SK-N-SH (cell line): ENCODE results near the gene AMIGO1. TPM values are rescaled to one million over a fixed set of nuclear protein-coding genes. Genes with fewer than 3 reads are reported as not detected.

Source experiments
- CTCF ChIA-PET: fragments of 300-600, 350-600 bp; formaldehyde crosslinking; extraction: SDS; loops from one replicate; lab custom pipeline; 2021; lab: Yijun Ruan, JAX
- POLR2A ChIA-PET: fragments of 350-600 bp; sonication (Branson Sonifier 250); formaldehyde crosslinking; extraction: SDS; loops from one replicate; lab custom pipeline; 2020; ENCODE audit warnings: antibody characterized with exemption, inconsistent platforms; lab: Yijun Ruan, JAX
- DNase-seq: peaks from one replicate; pipeline ENCODE4 v3.0.0; 2012
- H2AFZ ChIP-seq: fragments of 200-600 bp; sonication (generic); 2 replicates; pipeline ENCODE4 v1.8.1; 2016; ENCODE audit warnings: antibody characterized with exemption, mild to moderate bottlenecking, low read depth
- H3F3A ChIP-seq: fragments of 200-600 bp; sonication (generic); replicated peaks from 2 replicates; pipeline ENCODE3; 2016; ENCODE audit warnings: antibody characterized with exemption, mild to moderate bottlenecking; ENCODE audit not compliant: insufficient read depth
- H3K27ac ChIP-seq, 2 experiments: fragments of 200-500 bp in 1 of 2; fragments of 200-600 bp in 1 of 2; sonication (Bioruptor generic) in 1 of 2; sonication (generic), shearing (Covaris generic) in 1 of 2; 2 replicates each; pipeline versions ENCODE4 v1.5.1 to v1.6.1; 2014 to 2016; ENCODE audit warnings: low read depth in 2 of 2, inconsistent platforms in 1 of 2, low read length in 1 of 2, mild to moderate bottlenecking in 1 of 2, mixed read lengths in 1 of 2
- H3K27me3 ChIP-seq: fragments of 200-600 bp; sonication (generic), shearing (Covaris generic); 2 replicates; pipeline ENCODE4 v1.6.1; 2016; ENCODE audit warnings: mixed run types; ENCODE audit not compliant: insufficient read depth
- H3K36me3 ChIP-seq, 2 experiments: fragments of 200-500 bp in 1 of 2; fragments of 200-600 bp in 1 of 2; sonication (Bioruptor generic) in 1 of 2; sonication (generic) in 1 of 2; replicated peaks in 1 of 2; 2 replicates each; pipeline versions ENCODE3 to v1.5.1; 2014 to 2016; ENCODE audit warnings: low read length in 1 of 2, mild to moderate bottlenecking in 1 of 2; ENCODE audit not compliant: insufficient read depth in 2 of 2, control insufficient read depth in 1 of 2
- H3K4me1 ChIP-seq, 2 experiments: fragments of 200-500 bp in 1 of 2; fragments of 200-600 bp in 1 of 2; sonication (Bioruptor generic) in 1 of 2; sonication (generic), shearing (Covaris generic) in 1 of 2; 2 replicates each; pipeline versions ENCODE4 v1.5.1 to v1.6.1; 2014 to 2016; ENCODE audit warnings: low read depth in 1 of 2, low read length in 1 of 2, mixed run types in 1 of 2; ENCODE audit not compliant: insufficient read depth in 2 of 2, control insufficient read depth in 1 of 2
- H3K4me2 ChIP-seq: fragments of 200-600 bp; sonication (generic), shearing (Covaris generic); 2 replicates; pipeline ENCODE4 v1.6.1; 2017; ENCODE audit warnings: mixed run types
- H3K4me3 ChIP-seq, 2 experiments: fragments of 200-500 bp in 1 of 2; fragments of 200-600 bp in 1 of 2; sonication (Bioruptor generic) in 1 of 2; sonication (generic), shearing (Covaris generic) in 1 of 2; 2 replicates each; pipeline versions ENCODE4 v1.5.1 to v1.8.1; 2014 to 2016; ENCODE audit warnings: low read depth in 2 of 2, inconsistent platforms in 1 of 2, low read length in 1 of 2, mild to moderate bottlenecking in 1 of 2, mixed read lengths in 1 of 2, moderate library complexity in 1 of 2
- H3K79me2 ChIP-seq: fragments of 200-600 bp; sonication (generic); 2 replicates; pipeline ENCODE4 v1.8.1; 2017; ENCODE audit warnings: mild to moderate bottlenecking; ENCODE audit not compliant: insufficient read depth
- H3K9ac ChIP-seq: fragments of 200-600 bp; sonication (generic); 2 replicates; pipeline ENCODE4 v1.6.1; 2017; ENCODE audit warnings: mixed run types
- H3K9me2 ChIP-seq: fragments of 200-600 bp; sonication (generic); 2 replicates; pipeline ENCODE4 v1.6.1; 2017; ENCODE audit warnings: mixed run types
- H3K9me3 ChIP-seq: fragments of 200-600 bp; sonication (generic); 2 replicates; pipeline ENCODE4 v1.6.1; 2017; ENCODE audit warnings: mixed run types, mild to moderate bottlenecking, moderate library complexity
- H4K20me1 ChIP-seq: fragments of 200-600 bp; sonication (generic); 2 replicates; pipeline ENCODE4 v1.6.1; 2017; ENCODE audit warnings: mild to moderate bottlenecking, mixed run types; ENCODE audit not compliant: insufficient read depth
- EZH2phosphoT487 ChIP-seq: fragments of 200-600 bp; sonication (generic); IDR thresholded peaks from 2 replicates; pipeline ENCODE4 v1.6.1; 2017; ENCODE audit warnings: low read depth, mixed run types, mild to moderate bottlenecking, antibody characterized with exemption, moderate library complexity, borderline replicate concordance
- JUND ChIP-seq: IDR thresholded peaks from 2 replicates; pipeline ENCODE4 v1.4.0; 2012
- MXI1 ChIP-seq: IDR thresholded peaks from 2 replicates; pipeline ENCODE4 v1.6.1; 2012; ENCODE audit warnings: mild to moderate bottlenecking, low read depth, low read length, improper control_type of control experiment
- POLR2AphosphoS5 ChIP-seq: IDR thresholded peaks from 2 replicates; pipeline ENCODE4 v1.6.1; 2012; ENCODE audit warnings: low read depth, low read length
- RFX5 ChIP-seq: IDR thresholded peaks from 2 replicates; pipeline ENCODE4 v1.6.1; 2012; ENCODE audit warnings: mild to moderate bottlenecking, improper control_type of control experiment, low read length
- SIN3A ChIP-seq: IDR thresholded peaks from 2 replicates; pipeline ENCODE4 v1.6.1; 2012; ENCODE audit warnings: low read depth, mild to moderate bottlenecking, low read length, moderate library complexity, borderline replicate concordance
- TEAD4 ChIP-seq: IDR thresholded peaks from 2 replicates; pipeline ENCODE4 v1.4.0; 2012; ENCODE audit warnings: mild to moderate bottlenecking, borderline replicate concordance; ENCODE audit not compliant: insufficient read depth
- USF2 ChIP-seq: fragments of 150-350 bp; IDR thresholded peaks from 2 replicates; pipeline ENCODE4 v1.6.1; 2017; ENCODE audit warnings: antibody characterized with exemption, low read length, low read depth, borderline replicate concordance
- WGBS: methylation state at CpG from one replicate; pipeline ENCODE4 v1.1.6; 2017; ENCODE audit warnings: low lambda C conversion rate; 5-methylcytosine and 5-hydroxymethylcytosine counted together
- polyA plus RNA-seq, 3 experiments: library from polyadenylated mRNA; depleted of rRNA; stranded (reverse); fragments of >200 nt; gene quantifications; 2 replicates each; pipeline ENCODE4 v1.2.3, GENCODE V29; 2012
- TF ChIP-seq, protein P1 (sequence below): IDR thresholded peaks from 2 replicates; pipeline ENCODE4 v1.4.0; 2012; ENCODE audit warnings: low read depth, borderline replicate concordance
- TF ChIP-seq, protein P2 (sequence below): fragments of 200-600 bp; sonication (generic); IDR thresholded peaks from 2 replicates; pipeline ENCODE4 v1.6.1; 2017; ENCODE audit warnings: antibody characterized with exemption, mild to moderate bottlenecking, moderate library complexity

AMIGO1 gene
- polyA plus RNA-seq, 1 of the 3 experiments (the other 2 are of a cell fraction) = 0.95 TPM

- TF ChIP-seq USF2 (no peak), TEAD4 (no peak), RFX5 (no peak)
- TF ChIP-seq, protein P1, sequence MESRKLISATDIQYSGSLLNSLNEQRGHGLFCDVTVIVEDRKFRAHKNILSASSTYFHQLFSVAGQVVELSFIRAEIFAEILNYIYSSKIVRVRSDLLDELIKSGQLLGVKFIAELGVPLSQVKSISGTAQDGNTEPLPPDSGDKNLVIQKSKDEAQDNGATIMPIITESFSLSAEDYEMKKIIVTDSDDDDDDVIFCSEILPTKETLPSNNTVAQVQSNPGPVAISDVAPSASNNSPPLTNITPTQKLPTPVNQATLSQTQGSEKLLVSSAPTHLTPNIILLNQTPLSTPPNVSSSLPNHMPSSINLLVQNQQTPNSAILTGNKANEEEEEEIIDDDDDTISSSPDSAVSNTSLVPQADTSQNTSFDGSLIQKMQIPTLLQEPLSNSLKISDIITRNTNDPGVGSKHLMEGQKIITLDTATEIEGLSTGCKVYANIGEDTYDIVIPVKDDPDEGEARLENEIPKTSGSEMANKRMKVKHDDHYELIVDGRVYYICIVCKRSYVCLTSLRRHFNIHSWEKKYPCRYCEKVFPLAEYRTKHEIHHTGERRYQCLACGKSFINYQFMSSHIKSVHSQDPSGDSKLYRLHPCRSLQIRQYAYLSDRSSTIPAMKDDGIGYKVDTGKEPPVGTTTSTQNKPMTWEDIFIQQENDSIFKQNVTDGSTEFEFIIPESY = no peak
Observed at GRCh38 chr1:109483672-109484518, 25.6 kb downstream of the AMIGO1 start, which contains the start of gene ATXN7L2 (continued).

- 11% methylated on average over 18 of the region's 29 CpGs for WGBS
- Histone ChIP-seq H3K4me1 (peaks cover 6 to 15% of the 10 kb centered on the region in 2 experiments; a peak in 2 of 4 replicates), H3K9me3 (no peaks in the 10 kb centered on the region), H3K36me3 (peaks cover 0 to 5% of the 10 kb centered on the region in 2 experiments), H3K27ac (peak overlapping the region in 1 of 2 experiments; percentile 85; a peak in 2 of 4 replicates), H3K27me3 (peaks cover 29% of the 10 kb centered on the region), H3K4me3 (peak overlapping the region; percentile 58 to 64), H4K20me1 (no peaks in the 10 kb centered on the region), H3K79me2 (peaks cover 12% of the 10 kb centered on the region; the same call in 1 of the 2 replicates), H3K4me2 (peak overlapping the region; percentile 96), H2AFZ (peak overlapping the region; percentile 95), H3K9me2 (no peaks in the 10 kb centered on the region), H3F3A (no peaks in the 10 kb centered on the region), H3K9ac (no peak overlapping the region)
- peak; percentile 84 for DNase-seq
- POLR2A ChIA-PET = interaction anchor here (1.0 to 1.4 kb wide), 4 partner anchors 18 to 85 kb away, joined by 3 to 7 read pairs (median 3); partner anchors contain the start of gene SORT1
- TF ChIP-seq, protein P2, sequence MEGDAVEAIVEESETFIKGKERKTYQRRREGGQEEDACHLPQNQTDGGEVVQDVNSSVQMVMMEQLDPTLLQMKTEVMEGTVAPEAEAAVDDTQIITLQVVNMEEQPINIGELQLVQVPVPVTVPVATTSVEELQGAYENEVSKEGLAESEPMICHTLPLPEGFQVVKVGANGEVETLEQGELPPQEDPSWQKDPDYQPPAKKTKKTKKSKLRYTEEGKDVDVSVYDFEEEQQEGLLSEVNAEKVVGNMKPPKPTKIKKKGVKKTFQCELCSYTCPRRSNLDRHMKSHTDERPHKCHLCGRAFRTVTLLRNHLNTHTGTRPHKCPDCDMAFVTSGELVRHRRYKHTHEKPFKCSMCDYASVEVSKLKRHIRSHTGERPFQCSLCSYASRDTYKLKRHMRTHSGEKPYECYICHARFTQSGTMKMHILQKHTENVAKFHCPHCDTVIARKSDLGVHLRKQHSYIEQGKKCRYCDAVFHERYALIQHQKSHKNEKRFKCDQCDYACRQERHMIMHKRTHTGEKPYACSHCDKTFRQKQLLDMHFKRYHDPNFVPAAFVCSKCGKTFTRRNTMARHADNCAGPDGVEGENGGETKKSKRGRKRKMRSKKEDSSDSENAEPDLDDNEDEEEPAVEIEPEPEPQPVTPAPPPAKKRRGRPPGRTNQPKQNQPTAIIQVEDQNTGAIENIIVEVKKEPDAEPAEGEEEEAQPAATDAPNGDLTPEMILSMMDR = peak; percentile 15; the same call in 1 of the 2 replicates
- no peak for TF ChIP-seq JUND
- TF ChIP-seq EZH2phosphoT487 = no peak
- TF ChIP-seq MXI1 = peak; percentile 50; the same call in 1 of the 2 replicates
- TF ChIP-seq SIN3A = no peak
- no peak for TF ChIP-seq POLR2AphosphoS5
- CTCF ChIA-PET = interaction anchor here (0.7 to 40.2 kb wide), 9 partner anchors 8 to 502 kb away, joined by 3 to 1710 read pairs (median 3); partner anchors contain the start of genes AHCYL1, AMIGO1, CYB561D1 and GNAI3
Observed at GRCh38 chr1:109482791-109483671, 26.5 kb downstream of the AMIGO1 start.
